AG09309 (cell line): Measurements from ENCODE around the gene CFAP20DC.
A peak's percentile ranks its signal among the peaks of the same experiment; 100 is the strongest.
"Not testable (repeated sequence)": the region's sequence is repeated elsewhere in the genome, so short reads cannot be mapped to it uniquely, and the experiment has no call there.

Experiments
- DNase-seq: peaks from one replicate; pipeline ENCODE4 v3.0.0-alpha.2; 2010; ENCODE audit warnings: low read depth
- H3K4me3 ChIP-seq: 2 replicates; pipeline ENCODE4 v1.5.1; 2011; ENCODE audit warnings: mild to moderate bottlenecking, low read depth, low read length, moderate library complexity; ENCODE audit not compliant: control insufficient read depth
- TF ChIP-seq, protein P1 (sequence below): IDR thresholded peaks from 2 replicates; pipeline ENCODE4 v1.5.1; 2011; ENCODE audit warnings: mild to moderate bottlenecking, low read depth, low read length, inconsistent platforms; ENCODE audit not compliant: insufficient read depth, control insufficient read depth; ENCODE audit errors: missing control alignments

Gene CFAP20DC

DNA sequence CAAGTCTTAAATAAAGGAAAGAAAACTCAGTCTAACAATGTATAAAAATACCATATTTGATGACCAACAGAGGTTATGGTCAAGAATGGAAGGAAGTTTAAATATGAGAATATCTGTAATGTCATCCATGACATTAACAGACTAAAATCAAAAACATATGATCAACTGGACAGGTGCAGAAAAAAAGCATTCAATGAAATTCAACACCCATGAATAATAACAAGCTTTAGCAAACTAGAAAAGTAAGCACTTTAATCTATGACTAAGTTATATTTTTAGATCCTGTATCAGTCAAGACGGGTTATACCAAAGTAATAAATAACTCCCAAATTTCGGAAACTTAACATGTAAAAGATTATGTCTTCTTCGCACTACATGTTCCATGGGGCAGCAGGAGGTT lies 61.8 kb downstream of the CFAP20DC start:
- DNase-seq, result no peak
- H3K4me3 ChIP-seq, result no peak overlapping the region
- TF ChIP-seq, protein P1, sequence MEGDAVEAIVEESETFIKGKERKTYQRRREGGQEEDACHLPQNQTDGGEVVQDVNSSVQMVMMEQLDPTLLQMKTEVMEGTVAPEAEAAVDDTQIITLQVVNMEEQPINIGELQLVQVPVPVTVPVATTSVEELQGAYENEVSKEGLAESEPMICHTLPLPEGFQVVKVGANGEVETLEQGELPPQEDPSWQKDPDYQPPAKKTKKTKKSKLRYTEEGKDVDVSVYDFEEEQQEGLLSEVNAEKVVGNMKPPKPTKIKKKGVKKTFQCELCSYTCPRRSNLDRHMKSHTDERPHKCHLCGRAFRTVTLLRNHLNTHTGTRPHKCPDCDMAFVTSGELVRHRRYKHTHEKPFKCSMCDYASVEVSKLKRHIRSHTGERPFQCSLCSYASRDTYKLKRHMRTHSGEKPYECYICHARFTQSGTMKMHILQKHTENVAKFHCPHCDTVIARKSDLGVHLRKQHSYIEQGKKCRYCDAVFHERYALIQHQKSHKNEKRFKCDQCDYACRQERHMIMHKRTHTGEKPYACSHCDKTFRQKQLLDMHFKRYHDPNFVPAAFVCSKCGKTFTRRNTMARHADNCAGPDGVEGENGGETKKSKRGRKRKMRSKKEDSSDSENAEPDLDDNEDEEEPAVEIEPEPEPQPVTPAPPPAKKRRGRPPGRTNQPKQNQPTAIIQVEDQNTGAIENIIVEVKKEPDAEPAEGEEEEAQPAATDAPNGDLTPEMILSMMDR, result no peak

- no peak overlapping the region for H3K4me3 ChIP-seq
- TF ChIP-seq, protein P1, result no peak
- no peak for DNase-seq
Measured at GRCh38 chr3:58986654-58987053, 63.2 kb downstream of the CFAP20DC start.

DNA sequence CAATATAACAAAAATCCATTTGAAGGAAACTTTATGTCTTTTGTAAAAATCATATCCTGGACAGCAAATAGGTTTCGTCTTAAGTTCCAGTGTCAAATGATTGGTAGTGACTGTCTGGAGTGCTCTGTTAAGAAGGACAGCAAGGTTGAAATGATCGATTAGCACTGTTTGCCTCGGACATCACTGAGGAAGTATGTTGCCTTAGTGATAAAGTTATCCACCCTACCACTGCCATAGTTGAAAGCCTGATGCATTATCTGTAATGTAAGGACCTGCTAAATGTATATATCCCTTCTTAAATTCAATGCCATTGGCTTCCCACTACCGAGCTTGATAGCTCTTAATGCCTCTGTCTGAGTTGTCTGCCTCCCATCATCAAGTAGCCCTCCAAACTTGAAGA lies 70.0 kb downstream of the CFAP20DC start:
- no peak overlapping the region for H3K4me3 ChIP-seq
- DNase-seq, result no peak
- TF ChIP-seq, protein P1, result no peak

GRCh38 chr3:58973796-58974195 lies 76.0 kb downstream of the CFAP20DC start:
- H3K4me3 ChIP-seq, result no peak overlapping the region
- DNase-seq, result no peak
- TF ChIP-seq, protein P1, result no peak

DNA sequence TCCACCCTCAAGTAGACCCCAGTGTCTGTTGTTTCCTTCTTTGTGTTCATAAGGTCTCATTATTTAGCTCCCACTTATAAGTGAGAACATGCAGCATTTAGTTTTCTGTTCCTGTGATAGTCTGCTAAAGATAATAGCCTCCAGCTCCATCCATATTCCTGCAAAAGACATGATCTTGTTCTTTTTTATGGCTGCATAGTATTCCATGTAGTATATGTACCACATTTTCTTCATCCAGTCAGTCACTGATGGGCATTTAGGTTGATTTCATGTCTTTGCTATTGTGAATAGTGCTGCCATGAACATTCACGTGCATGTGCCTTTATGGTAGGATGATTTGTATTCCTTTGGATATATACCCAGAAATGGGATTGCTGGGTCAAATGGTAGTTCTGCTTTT lies 82.0 kb downstream of the CFAP20DC start:
- not testable (repeated sequence) for DNase-seq, H3K4me3 ChIP-seq

GRCh38 chr3:58965865-58966264 lies 84.0 kb downstream of the CFAP20DC start:
- H3K4me3 ChIP-seq, result no peak overlapping the region
- TF ChIP-seq, protein P1, result no peak
- peak; percentile 32 for DNase-seq

DNA sequence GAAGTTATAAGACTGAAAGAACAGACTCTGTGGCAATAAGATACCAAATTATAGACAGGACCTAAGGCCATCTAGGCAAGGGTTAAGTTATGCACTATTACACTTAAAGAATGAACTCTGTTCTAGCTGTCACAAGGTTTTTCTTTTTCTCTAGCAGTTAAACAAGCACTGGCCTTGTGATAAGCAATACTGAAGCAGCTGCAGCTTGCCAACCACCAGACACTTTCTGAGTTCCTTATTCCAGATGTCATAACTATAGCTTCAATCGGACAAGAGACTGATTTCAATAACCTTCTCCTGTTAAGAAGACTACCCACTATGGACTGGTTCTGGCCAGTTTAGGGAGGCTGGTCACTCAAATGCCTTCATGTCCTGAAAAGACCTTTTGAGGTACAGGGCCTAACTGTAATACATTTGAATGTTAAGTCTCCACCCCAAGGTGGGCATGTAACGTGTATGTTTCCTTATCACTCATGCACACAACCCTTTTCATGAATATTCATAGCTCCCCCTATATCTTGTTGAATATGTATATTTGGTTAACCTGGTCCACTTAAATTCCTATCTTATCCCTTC lies 85.8 kb downstream of the CFAP20DC start:
- TF ChIP-seq, protein P1, result no peak
- no peak overlapping the region for H3K4me3 ChIP-seq
- no peak for DNase-seq

GRCh38 chr3:58962816-58963215 lies 87.0 kb downstream of the CFAP20DC start:
- DNase-seq, result peak; percentile 28
- H3K4me3 ChIP-seq, result no peak overlapping the region
- TF ChIP-seq, protein P1, result no peak
